Fibroblast of skin of scalp (primary cell): ENCODE measurements around the gene TMEM256. TPM values are rescaled to one million over a fixed set of nuclear protein-coding genes. Genes with fewer than 3 reads are reported as not detected.

Source experiments
- DNase-seq: peaks from one replicate; pipeline ENCODE4 v3.0.0-alpha.2; 2013
- polyA plus RNA-seq, 2 experiments: library from polyadenylated mRNA; unstranded; fragments of 120-200 nt; gene quantifications; one replicate each; pipeline ENCODE4 v1.2.1, GENCODE V29; 2013; ENCODE audit not compliant: insufficient read length in 2 of 2

Gene TMEM256
- 60.1 TPM for polyA plus RNA-seq (2013, experiment 1 of 2; ENCODE audit: insufficient read length)
- 48.6 TPM for polyA plus RNA-seq (2013, experiment 2 of 2; ENCODE audit: insufficient read length)

GRCh38 chr17:7403977-7404736 is at the start of gene TMEM256:
Gene TMEM256 (minus strand): TSS chr17:7404097. CDS start chr17:7404084, 13 bp downstream.
- DNase-seq = peak; percentile 100

DNA sequence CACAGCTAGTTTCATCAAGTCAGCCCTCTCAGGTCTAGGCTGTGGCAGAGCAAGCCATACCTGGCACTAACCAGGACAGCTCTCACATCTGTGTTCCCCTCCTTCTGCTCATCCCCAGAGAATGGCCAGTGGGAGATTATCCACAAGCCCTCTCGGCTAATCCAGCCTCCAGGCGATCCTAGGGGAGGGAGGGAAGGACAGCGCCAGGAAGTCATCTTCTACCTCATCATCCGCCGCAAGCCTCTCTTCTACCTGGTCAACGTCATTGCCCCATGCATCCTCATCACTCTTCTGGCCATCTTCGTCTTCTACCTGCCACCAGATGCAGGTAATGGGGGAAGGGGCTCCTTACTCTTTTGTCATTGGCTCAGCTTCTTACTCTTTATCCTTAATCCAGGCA is 44.6 kb upstream of the TMEM256 start:
- DNase-seq = no peak

DNA sequence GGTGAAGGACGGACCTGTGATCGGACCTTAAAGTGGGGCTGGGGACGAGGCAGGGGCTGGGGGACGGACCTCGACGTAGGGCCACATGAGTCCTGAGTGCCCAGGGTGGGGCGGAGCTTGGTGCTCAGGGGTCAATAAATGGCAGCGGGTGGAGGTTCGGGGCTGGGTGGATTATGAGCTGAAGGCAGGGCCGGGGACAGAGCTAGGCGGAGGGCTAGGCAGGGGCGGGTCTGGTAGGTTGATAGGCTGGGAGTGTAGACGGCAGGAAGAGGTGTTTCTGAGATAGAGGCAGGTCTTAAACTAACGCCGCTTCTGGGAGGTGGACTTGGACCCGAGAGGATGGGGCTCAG is 41.7 kb upstream of the TMEM256 start:
- no peak for DNase-seq

GRCh38 chr17:7444682-7445618 is 41.1 kb upstream of the TMEM256 start, which contains the start of gene CHRNB1:
Gene CHRNB1 (plus strand): TSS chr17:7445061. CDS start chr17:7445128, 67 bp downstream.
- no peak for DNase-seq

DNA sequence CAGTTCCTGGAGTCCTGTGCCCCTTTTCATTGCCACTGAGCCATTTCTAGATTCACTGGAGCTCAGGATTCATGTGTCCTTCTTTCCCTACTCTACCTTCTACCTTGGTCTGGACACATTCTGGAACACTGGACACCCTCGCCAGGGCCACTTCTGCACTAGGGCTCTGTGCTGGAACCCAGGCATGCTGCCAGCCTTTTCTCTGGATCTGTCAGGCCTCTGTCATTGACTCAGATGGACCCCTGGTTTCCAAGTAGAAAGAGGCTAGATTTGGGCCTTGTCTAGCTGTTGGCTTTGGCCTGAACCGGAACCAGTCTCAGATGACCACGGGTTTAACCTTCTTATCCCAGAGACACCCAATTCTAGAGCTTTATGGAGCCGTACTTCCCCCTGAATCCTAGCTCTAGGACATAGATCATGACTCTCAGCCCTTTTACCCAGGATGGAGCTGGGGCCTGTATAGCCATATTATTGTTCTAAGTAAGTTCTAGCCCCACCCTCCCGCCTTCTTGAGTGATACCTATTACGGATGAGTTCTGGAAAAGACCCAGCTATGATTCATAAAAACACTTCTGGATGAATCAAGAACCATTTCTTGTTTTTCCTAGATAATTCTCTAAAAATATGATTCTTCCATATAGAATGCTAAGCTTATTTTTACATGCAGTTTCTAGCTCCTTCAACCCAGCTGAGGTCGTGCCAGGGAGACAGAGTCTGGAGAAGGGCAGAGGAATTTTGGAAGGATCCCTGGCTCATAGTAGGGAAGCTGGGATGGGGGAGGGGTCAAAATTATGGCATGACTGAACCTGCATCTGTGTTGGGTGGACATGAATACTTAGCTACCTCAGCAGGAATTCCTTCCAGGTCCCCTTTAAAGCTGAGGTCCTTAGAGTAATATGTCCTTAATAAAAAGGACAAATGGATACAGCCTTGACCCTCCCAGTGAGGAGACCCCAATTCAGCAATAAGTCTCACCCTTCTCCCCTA is 39.9 kb upstream of the TMEM256 start:
- DNase-seq = peak; percentile 71

GRCh38 chr17:7442142-7442541 is 38.2 kb upstream of the TMEM256 start:
- no peak for DNase-seq

DNA sequence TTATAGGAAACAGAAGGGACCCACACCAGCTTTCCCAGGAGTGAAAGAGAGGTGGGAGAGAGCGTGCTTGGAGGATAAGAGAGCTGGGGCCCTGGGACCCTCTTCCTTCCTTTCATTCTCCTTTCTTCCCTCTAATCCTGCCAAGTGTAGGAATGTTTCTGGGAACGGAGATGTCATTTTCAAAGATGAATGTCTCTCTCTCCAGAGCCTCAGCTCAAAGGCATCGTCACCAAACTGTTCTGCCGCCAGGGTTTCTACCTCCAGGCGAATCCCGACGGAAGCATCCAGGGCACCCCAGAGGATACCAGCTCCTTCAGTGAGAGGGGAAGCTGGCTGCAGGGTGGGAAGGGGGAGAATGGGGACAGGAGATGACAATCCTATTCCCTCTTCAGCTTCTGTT is 37.4 kb upstream of the TMEM256 start:
- no peak for DNase-seq

GRCh38 chr17:7440834-7441195 is 36.9 kb upstream of the TMEM256 start:
- DNase-seq = peak; percentile 36

DNA sequence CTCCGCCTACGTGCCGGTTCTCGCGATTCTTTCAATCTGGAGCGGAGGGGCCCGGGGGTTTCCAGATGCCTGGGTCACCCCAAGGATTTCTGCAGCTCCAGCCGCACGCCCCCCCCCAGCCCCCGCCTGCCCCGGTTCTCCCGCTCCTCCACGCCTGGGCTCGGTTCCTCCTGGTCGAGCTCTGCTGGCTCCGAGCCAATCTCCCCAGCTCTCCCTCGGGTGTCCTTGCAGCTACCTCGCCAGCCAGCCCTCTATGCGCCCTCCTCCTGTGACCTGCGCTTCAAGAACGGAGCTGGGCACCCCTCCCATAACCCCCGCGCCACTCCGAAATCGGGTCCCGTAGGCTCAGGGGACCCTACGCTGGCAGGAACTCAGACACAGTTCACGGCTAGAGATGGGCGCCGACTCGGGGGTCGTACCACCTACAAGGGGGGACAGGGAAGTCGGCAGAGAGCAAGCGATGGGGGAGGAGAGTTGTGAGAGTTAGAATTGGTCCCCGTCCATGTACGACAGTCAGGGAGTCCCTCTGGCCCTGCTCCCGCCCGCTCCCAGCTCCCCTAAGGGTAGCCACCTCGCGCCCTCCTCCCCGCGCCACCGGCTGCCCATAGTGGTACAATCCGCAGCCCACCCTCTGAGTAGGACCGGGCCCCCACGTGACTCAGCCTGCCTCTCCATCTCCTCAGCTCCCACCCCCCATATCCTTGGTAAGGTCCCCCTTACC is 36.4 kb upstream of the TMEM256 start:
- DNase-seq = peak; percentile 43

DNA sequence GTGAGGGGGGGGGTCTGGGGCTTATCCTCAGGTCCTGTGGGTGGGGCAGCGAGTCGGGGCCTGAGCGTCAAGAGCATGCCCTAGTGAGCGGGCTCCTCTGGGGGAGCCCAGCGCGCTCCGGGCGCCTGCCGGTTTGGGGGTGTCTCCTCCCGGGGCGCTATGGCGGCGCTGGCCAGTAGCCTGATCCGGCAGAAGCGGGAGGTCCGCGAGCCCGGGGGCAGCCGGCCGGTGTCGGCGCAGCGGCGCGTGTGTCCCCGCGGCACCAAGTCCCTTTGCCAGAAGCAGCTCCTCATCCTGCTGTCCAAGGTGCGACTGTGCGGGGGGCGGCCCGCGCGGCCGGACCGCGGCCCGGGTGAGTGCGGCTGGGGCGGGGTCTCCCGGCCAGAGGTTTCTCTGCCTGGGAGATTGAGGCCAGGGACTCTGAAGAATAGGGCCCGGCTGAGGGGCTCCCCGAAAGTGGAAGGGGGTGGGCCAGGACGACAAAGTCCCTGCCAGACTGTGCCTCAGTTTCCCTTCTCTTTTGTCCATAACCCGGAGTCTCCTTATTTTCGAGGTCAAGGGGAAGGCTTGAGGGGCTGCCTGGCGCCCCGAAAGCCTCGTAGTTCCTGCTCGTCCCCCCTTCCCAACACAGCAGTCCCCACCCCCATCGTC is 35.7 kb upstream of the TMEM256 start, which contains the start of gene FGF11:
Gene FGF11, plus strand, starts transcription at position 51 of the 651 bp plus-strand sequence. Its CDS starts 109 bp downstream, at position 160.
- no peak for DNase-seq

DNA sequence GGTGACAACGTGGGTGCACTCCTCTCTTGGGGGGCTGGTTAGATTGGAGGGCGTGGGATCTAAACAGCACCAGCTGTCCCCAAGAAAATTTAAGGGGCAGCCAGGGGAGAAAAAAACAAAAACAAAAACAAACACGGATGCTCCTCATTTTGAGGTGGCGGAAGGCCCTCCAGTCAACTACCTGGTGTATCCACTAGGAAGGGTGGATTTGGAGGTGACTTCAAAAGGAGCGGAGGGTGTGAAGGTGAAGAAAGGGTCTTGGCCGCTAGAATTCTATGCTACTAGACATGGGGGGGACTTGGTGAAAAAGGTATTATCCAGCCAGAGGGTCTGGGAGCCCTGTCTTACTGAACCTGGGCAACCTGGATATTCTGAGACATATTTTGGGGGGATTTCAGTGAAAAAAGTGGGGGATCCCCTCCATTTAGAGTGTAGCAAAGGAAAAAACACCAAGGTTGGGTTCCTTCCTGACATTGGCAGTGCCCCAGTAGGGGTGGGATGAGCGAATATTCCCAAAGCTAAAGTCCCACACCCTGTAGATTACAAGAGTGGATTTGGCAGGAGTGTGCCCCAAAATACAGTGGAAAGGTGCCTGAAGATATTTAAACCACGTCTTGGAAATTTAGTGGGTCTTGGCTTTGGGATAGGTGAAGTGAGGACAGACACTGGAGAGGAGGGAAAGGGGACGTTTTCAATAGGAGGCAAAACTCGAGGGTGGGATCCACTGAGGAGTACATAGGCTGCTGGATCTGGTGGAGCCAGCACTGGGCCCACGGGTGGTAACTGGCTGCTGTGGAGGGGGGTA is 35.0 kb upstream of the TMEM256 start:
- DNase-seq = no peak

- DNase-seq = no peak
These were observed 34.2 kb upstream of the TMEM256 start for GRCh38 chr17:7437950-7438614.

- DNase-seq = no peak
These were observed 33.5 kb upstream of the TMEM256 start for GRCh38 chr17:7437369-7437863.

- peak; percentile 77 for DNase-seq
These were observed 32.9 kb upstream of the TMEM256 start for GRCh38 chr17:7436556-7437368.

DNA sequence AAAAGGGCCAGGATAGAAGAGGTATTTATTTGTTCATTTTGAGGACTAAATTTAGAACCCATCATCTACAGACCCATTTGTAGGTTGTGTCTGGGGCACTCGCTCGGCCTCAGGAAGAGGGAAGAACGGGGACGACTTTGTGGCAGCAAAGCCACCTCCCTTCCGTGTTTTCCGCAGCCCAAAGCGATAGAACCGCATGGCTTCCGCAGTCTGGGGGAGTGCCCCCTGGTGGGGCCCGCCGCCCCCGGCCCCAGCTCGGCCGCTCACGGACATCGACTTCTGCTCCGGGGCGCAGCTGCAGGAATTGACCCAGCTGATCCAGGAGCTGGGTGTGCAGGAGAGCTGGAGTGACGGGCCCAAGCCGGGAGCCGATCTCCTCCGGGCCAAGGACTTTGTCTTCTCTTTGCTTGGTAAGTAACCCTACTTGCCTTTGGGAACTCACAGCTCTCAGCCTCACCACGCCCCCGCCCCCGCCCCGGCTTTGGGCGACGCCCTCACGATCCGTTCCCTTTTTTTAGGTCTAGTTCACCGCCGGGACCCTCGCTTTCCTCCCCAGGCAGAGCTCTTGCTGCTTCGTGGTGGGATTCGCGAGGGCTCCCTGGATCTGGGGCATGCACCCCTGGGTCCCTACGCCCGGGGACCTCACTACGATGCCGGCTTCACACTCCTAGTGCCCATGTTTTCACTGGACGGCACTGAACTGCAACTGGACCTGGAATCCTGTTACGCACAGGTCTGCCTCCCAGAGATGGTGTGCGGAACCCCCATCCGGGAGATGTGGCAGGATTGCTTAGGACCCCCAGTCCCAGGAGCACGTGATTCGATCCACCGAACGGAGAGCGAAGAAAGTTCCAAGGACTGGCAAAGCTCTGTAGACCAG is 32.0 kb upstream of the TMEM256 start:
- DNase-seq = no peak

DNA sequence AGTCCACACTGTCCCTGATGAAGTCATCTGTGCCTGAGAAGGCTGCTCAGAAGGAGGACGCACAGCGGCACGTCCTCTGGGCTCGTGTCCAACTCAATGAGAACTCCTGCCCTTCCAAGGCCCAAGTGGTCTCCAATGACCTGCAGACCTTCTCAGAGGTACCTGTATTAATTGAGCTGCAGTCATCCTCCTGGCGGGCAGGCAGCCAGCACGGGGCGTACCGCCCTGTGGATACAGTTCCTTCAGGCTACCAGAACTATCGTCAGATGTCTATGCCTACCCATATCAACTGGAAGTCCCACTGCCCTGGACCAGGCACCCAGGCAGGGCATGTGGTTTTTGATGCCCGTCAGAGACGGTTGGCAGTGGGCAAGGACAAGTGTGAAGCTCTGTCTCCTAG is 28.4 kb upstream of the TMEM256 start:
- no peak for DNase-seq

GRCh38 chr17:7431231-7431630 is 27.3 kb upstream of the TMEM256 start:
- no peak for DNase-seq
